GM13977 (cell line): Measurements from ENCODE around the gene SAC3D1.

ENCODE experiments used
- DNase-seq: peaks from one replicate; pipeline ENCODE4 v3.0.0; 2012; ENCODE audit warnings: low spot score
- in situ Hi-C: fragments of 300-500 bp; cut with MboI; formaldehyde crosslinking; loops from one replicate; pipeline ENCODE4 v1.12.0; 2022; ENCODE audit warnings: low sequenced_read_pairs, low pct_unique_long_range_greater_than_20kb, mixed read lengths, inconsistent platforms; ENCODE audit not compliant: unreplicated experiment
- TF ChIP-seq, protein P1 (sequence below): IDR thresholded peaks from 2 replicates; pipeline ENCODE4 v1.5.1; 2012; ENCODE audit warnings: mild to moderate bottlenecking, control low read depth; ENCODE audit not compliant: insufficient read depth; ENCODE audit errors: extremely low read depth, missing control alignments

The SAC3D1 gene

DNA sequence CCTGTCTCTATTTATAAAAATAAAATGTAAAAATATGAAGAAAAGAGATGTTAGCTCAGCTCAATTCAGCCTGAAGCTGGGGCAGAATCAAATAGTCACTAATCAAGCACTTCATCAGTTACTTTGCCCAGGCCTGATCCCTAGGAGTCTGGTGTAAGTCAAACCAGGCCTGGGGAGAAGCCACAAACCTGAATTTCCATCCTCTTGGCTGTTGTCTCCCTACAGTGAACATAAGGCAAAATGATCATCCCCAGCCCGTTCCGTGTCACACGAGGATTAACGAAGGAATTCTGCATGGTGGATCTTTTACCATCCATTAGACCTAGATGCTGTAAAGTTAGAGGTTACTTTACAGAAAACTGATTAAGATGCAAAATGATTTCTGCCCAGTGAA lies 23.8 kb downstream of the SAC3D1 start:
- DNase-seq = no peak
- TF ChIP-seq, protein P1, sequence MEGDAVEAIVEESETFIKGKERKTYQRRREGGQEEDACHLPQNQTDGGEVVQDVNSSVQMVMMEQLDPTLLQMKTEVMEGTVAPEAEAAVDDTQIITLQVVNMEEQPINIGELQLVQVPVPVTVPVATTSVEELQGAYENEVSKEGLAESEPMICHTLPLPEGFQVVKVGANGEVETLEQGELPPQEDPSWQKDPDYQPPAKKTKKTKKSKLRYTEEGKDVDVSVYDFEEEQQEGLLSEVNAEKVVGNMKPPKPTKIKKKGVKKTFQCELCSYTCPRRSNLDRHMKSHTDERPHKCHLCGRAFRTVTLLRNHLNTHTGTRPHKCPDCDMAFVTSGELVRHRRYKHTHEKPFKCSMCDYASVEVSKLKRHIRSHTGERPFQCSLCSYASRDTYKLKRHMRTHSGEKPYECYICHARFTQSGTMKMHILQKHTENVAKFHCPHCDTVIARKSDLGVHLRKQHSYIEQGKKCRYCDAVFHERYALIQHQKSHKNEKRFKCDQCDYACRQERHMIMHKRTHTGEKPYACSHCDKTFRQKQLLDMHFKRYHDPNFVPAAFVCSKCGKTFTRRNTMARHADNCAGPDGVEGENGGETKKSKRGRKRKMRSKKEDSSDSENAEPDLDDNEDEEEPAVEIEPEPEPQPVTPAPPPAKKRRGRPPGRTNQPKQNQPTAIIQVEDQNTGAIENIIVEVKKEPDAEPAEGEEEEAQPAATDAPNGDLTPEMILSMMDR = no peak

DNA sequence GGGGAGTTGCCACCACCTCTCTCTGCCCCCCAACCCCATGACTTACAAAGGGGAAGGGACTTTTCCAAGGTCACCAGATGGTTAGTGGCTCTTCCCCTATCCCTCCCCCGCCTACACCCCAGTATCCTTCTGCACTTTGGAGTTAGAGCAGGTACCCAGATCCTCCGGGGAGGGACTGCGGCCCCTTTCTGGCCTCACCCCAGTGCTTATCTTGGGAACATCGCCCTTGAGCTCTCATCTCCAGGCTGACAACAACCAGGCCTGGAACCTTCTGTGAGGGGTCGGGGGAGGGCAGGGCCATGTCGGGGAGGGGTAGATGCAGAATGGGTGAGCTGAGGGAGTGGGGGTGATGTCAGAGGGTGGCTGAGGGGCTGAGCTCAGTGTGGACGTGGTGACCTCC lies 24.8 kb downstream of the SAC3D1 start:
- TF ChIP-seq, protein P1 = no peak
- no peak for DNase-seq
- in situ Hi-C loops = no loop called here

More for the DNA sequence above, 23.8 kb downstream of the SAC3D1 start:
- in situ Hi-C loops = no loop called here

DNA sequence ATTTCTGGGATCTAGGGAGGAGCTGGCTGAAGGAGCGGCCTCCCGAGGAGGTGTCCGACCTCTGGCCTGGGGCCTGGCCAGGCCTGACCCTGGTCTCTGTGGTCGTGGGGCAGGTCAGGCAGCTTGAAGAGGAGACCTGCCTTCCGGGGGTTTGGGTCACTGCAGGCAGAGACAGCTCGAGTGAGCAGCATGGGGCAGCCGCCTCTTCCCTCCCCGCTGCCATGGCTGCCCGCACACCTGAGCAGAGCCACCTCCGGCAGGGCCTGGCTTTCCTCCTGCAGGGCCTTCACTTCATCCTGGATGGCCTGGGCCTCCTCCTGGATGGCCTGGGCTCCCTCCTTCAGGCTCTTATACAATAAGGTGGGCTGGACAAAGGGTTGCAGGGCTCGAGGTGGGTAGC lies 25.3 kb downstream of the SAC3D1 start:
- DNase-seq = no peak
- TF ChIP-seq, protein P1 = no peak
- in situ Hi-C loops = no loop called here

DNA sequence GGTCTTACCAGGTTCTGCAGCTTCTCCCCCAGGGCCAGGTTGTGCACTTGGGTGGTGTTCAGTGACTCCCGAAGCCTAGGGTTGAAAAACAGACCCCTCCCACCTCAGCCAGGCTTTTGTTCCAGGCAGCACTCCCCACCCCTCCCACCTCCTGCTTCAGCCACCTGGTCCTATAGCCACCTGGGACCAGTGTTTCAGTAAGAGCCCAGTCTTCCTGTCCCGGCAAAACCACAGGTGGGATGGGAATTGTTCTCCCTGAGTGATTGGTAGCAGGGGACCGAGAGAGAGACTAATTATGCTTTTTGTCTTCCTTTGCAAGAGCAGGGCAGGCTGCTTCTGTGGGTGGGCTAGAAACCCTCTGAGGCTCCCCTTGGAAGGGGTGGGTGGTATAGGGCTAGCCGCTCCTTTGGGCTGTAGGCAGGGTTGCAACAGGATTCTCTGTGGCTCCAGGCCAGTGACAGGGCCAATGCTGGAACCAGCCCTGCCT lies 25.8 kb downstream of the SAC3D1 start:
- TF ChIP-seq, protein P1 = no peak
- in situ Hi-C loops = no loop called here
- no peak for DNase-seq

DNA sequence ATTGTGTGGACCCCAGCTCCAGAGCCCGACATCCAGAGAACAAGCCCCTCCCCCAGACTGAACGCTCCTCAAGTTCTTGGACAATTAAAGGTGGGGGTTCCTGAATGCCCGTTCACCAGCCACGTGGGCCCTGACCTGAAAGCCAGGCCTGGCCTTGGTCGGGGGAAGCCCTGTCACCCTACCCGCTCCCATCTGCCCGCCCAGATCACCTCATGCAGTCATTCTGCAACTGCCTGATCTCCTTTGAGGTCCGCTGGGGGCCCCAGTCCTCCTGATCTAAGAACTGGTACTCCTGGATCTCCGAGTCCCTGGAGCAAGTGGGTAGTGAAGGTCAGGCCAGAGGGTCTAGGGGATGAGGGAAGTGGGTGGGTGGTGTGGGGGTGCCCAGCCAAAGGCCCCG lies 26.4 kb downstream of the SAC3D1 start:
- in situ Hi-C loops = no loop called here
- DNase-seq = no peak
- TF ChIP-seq, protein P1 = no peak

DNA sequence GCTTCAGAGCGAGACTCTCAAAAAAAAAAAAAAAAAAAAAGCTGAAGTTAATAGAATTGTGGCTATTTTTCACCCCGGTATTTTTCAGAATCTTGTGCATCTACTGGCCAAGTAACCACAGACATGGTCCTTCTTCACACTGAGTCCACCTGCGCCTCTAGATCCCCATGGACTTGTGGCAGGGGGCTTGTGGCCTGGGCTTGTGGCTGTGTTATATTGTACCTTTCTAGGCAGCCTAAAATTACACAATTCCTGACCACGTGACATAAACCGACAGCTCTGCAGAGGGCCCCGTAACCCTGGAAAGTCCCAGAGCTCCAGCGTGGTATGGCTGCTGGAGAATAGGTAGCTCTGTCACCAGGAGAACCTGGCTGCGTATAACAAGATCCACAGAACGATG lies 28.2 kb downstream of the SAC3D1 start:
- TF ChIP-seq, protein P1 = no peak
- DNase-seq = no peak
- in situ Hi-C loops = no loop called here
